Dermis lymphatic vessel endothelial cell (primary cell): Measurements from ENCODE around the gene ZNF579. TPM values are rescaled to one million over a fixed set of nuclear protein-coding genes. Genes with fewer than 3 reads are reported as not detected.

ENCODE experiments used
- total RNA-seq: library from RNA; depleted of rRNA; stranded (reverse); fragments of >200 nt; gene quantifications from 2 replicates; pipeline ENCODE4 v1.2.1, GENCODE V29; 2014

Gene ZNF579
- total RNA-seq, result 1.8 and 2.4 TPM in 2 replicates

GRCh38 chr19:55580628-55581144, at the start of gene ZNF579:
Gene ZNF579 (minus strand): TSS chr19:55580848. CDS start chr19:55579639, 1,209 bp downstream.

GRCh38 chr19:55624109-55625003, 43.7 kb upstream of the ZNF579 start, which contains the start of gene ZNF784:
Gene ZNF784 (minus strand): TSS chr19:55624566. CDS start chr19:55624561, 5 bp downstream.

GRCh38 chr19:55605637-55606470, 25.2 kb upstream of the ZNF579 start, which contains the start of gene ZNF865:
Gene ZNF865 (plus strand): TSS chr19:55605647. CDS start chr19:55613619, 7,972 bp downstream.

GRCh38 chr19:55599842-55600661, 19.4 kb upstream of the ZNF579 start, which contains the start of gene ZNF524:
Gene ZNF524 (plus strand): TSS chr19:55600288. CDS start chr19:55602113, 1,825 bp downstream.

GRCh38 chr19:55599468-55599841, 18.8 kb upstream of the ZNF579 start, which contains the start of gene FIZ1:
Gene FIZ1 (minus strand): TSS chr19:55599517. CDS start chr19:55597865, 1,652 bp downstream.

GRCh38 chr19:55545443-55545842, 35.2 kb downstream of the ZNF579 start, which contains the start of gene SBK3:
Gene SBK3 (minus strand): TSS chr19:55545543. CDS start chr19:55545543, 0 bp downstream.

GRCh38 chr19:55536951-55537740, 43.5 kb downstream of the ZNF579 start, which contains the start of gene SBK2:
Gene SBK2 (minus strand): TSS chr19:55537133. CDS start chr19:55536294, 839 bp downstream.

Other genes starting within 250 kb of the ZNF579 start
- gene KMT5C, start 241.0 kb downstream of the ZNF579 start, total RNA-seq, result 3.2 and 3.3 TPM in 2 replicates
- not detected in 2 replicates for gene COX6B2, start 226.1 kb downstream of the ZNF579 start, total RNA-seq
- gene GARIN5B, start 217.6 kb downstream of the ZNF579 start, total RNA-seq, result not detected in 2 replicates
- 0.33 TPM in 1 of 2 replicates, not detected in the other for gene IL11, start 210.4 kb downstream of the ZNF579 start, total RNA-seq
- gene TMEM190, start 204.0 kb downstream of the ZNF579 start, total RNA-seq, result not detected in 2 replicates
- 0.17 and 0.22 TPM in 2 replicates for gene TMEM238, start 196.6 kb downstream of the ZNF579 start, total RNA-seq
- 177 and 193 TPM in 2 replicates for gene RPL28, start 194.9 kb downstream of the ZNF579 start, total RNA-seq
- gene UBE2S, start 173.1 kb downstream of the ZNF579 start, total RNA-seq, result 23.0 and 32.1 TPM in 2 replicates
- gene SHISA7, start 137.5 kb downstream of the ZNF579 start, total RNA-seq, result not detected in 2 replicates
- gene ISOC2, start 119.2 kb downstream of the ZNF579 start, total RNA-seq, result 55.3 and 66.8 TPM in 2 replicates
- not detected in 2 replicates for gene C19orf85, start 116.1 kb downstream of the ZNF579 start, total RNA-seq
- gene ZNF628, start 104.2 kb downstream of the ZNF579 start, total RNA-seq, result 0.43 and 0.76 TPM in 2 replicates
- gene NAT14, start 95.7 kb downstream of the ZNF579 start, total RNA-seq, result 7.9 and 8.8 TPM in 2 replicates
- under 0.01 TPM in 2 replicates for gene SSC5D, start 92.4 kb downstream of the ZNF579 start, total RNA-seq
- gene SBK2, start 43.7 kb downstream of the ZNF579 start, total RNA-seq, result not detected in 2 replicates
- gene SBK3, start 35.3 kb downstream of the ZNF579 start, total RNA-seq, result 0.22 and 0.26 TPM in 2 replicates
- gene FIZ1, start 18.7 kb upstream of the ZNF579 start, total RNA-seq, result 2.2 and 2.7 TPM in 2 replicates
- 7.9 and 11.4 TPM in 2 replicates for gene ZNF524, start 19.4 kb upstream of the ZNF579 start, total RNA-seq
- gene ZNF865, start 24.8 kb upstream of the ZNF579 start, total RNA-seq, result 0.54 and 0.60 TPM in 2 replicates
- 4.4 and 4.5 TPM in 2 replicates for gene ZNF784, start 43.7 kb upstream of the ZNF579 start, total RNA-seq
- 1.5 and 2.1 TPM in 2 replicates for gene ZNF580, start 60.2 kb upstream of the ZNF579 start, total RNA-seq
- gene ZNF581, start 62.8 kb upstream of the ZNF579 start, total RNA-seq, result 21.8 and 23.7 TPM in 2 replicates
- 5.5 and 7.9 TPM in 2 replicates for gene CCDC106, start 67.4 kb upstream of the ZNF579 start, total RNA-seq
- 60.8 and 71.1 TPM in 2 replicates for gene U2AF2, start 74.2 kb upstream of the ZNF579 start, total RNA-seq
- 36.2 and 57.0 TPM in 2 replicates for gene EPN1, start 94.4 kb upstream of the ZNF579 start, total RNA-seq
- not detected in 2 replicates for gene NLRP9, start 157.6 kb upstream of the ZNF579 start, total RNA-seq
- 0.87 TPM in 1 of 2 replicates, not detected in the other for gene RFPL4A, start 178.2 kb upstream of the ZNF579 start, total RNA-seq
- gene RFPL4AL1, start 188.3 kb upstream of the ZNF579 start, total RNA-seq, result not detected in 2 replicates